Measurements from ENCODE around the gene MTRF1L.
A peak's percentile ranks its signal among the peaks of the same experiment; 100 is the strongest.

DNA sequence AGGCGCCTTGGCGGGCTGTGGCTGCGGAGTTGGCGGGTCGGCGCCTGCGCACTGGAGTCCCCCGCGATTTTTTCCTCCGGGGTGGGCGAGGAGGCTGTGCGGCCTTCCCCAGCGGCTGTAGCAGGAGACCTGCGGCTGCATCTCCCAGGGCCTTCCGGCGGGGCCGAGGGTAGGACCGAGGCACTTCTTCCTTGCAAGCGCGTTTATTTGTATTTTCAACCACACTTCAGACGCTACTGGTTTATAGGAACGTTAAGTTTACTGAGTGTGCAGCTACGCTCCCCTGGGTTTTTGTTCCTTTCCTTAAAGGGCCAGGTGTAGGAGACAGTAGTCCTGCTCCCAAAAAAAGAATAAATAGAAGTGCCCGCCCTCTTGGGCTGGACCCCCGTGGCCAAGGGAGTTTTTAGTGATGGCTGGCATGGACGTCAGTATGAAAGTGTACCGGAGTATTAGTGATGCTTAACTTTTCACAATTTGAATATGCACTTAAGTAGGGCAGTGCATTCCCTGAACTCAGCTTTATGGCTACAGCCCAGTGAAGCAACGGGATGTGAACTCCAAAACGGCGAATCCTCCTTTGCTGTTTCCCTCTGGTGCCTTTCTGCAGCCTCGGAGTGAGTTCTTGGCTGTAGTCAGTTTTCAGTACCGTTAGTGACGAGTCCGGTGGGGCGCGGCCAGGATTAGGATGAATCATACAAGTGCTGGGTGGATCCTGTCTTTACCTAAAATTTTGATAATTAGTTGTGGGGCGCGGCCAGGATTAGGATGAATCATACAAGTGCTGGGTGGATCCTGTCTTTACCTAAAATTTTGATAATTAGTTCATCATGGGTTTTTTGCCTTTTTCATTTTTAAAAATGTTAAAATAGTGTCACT lies 18.6 kb downstream of the MTRF1L start:
- no peak for TF ChIP-seq CTCF (IDR thresholded peaks at IDR 0.05; ENCODE audit: low read depth, low read length)
- peak; percentile 40 for TF ChIP-seq POLR2A (IDR thresholded peaks at IDR 0.05; ENCODE audit: extremely low read depth, insufficient read length)
- no peak for TF ChIP-seq MAX (IDR thresholded peaks at IDR 0.05; ENCODE audit: low read depth, low read length)
- no peak for TF ChIP-seq MYC (IDR thresholded peaks at IDR 0.05; ENCODE audit: low read depth, low read length)
